ENCODE results near the gene C6orf47.

- TF ChIP-seq SIN3A (IDR thresholded peaks at IDR 0.05; ENCODE audit: low read depth, low read length): no peak
- no peak for TF ChIP-seq CEBPB (IDR thresholded peaks at IDR 0.05; ENCODE audit: borderline replicate concordance in 1 of 2, low read depth in 2 of 2, low read length in 2 of 2)
- no peak for TF ChIP-seq RFX5 (IDR thresholded peaks at IDR 0.05; ENCODE audit: low read depth, low read length)
- TF ChIP-seq CTCF (IDR thresholded peaks at IDR 0.05 in 2 of 3, conservative IDR thresholded peaks at IDR 0.05 in 1 of 3; ENCODE audit: control insufficient read depth in 2 of 3, extremely low read depth in 1 of 3, insufficient read depth in 1 of 3, low read depth in 3 of 3, low read length in 3 of 3): no peak
- TF ChIP-seq NKRF (conservative IDR thresholded peaks at IDR 0.05): no peak
- no peak for TF ChIP-seq MYC (IDR thresholded peaks at IDR 0.05; ENCODE audit: insufficient read depth, insufficient read length, insufficient replicate concordance, low read length, severe bottlenecking)
- TF ChIP-seq HDGF (IDR thresholded peaks at IDR 0.05): no peak
- TF ChIP-seq SP1 (IDR thresholded peaks at IDR 0.05; ENCODE audit: low read depth, low read length): no peak
- TF ChIP-seq CREB1 (IDR thresholded peaks at IDR 0.05; ENCODE audit: low read depth): no peak
- no peak for TF ChIP-seq POLR2AphosphoS5 (IDR thresholded peaks at IDR 0.05; ENCODE audit: low read length)
Measured at GRCh38 chr6:31617010-31617409, 43.6 kb downstream of the C6orf47 start.
